ENCODE measurements around the gene INPP4B.

INPP4B gene

DNA sequence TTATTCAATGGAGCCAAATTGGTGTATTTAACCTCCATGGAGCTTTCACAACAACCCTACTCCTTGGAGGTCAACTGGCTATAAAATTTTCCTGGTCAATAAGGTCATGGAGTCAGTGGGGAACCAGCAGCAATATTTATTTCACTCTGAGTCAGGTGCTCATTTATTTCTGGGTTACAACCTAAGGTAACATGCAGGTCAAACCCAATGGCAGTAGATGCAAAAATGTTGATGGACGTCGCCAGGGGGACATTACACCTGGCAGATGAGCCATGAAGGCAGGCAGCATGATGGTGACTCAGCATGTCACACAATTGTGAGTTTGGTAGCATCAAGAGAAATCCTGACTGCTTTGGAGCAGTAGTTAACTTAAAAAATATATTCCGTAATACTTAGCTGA lies 695.6 kb downstream of the INPP4B start:
- no peaks in the 10 kb centered on the region for H3K4me1 ChIP-seq (ENCODE audit: insufficient read depth, poor library complexity, severe bottlenecking)
- TF ChIP-seq, protein P1, sequence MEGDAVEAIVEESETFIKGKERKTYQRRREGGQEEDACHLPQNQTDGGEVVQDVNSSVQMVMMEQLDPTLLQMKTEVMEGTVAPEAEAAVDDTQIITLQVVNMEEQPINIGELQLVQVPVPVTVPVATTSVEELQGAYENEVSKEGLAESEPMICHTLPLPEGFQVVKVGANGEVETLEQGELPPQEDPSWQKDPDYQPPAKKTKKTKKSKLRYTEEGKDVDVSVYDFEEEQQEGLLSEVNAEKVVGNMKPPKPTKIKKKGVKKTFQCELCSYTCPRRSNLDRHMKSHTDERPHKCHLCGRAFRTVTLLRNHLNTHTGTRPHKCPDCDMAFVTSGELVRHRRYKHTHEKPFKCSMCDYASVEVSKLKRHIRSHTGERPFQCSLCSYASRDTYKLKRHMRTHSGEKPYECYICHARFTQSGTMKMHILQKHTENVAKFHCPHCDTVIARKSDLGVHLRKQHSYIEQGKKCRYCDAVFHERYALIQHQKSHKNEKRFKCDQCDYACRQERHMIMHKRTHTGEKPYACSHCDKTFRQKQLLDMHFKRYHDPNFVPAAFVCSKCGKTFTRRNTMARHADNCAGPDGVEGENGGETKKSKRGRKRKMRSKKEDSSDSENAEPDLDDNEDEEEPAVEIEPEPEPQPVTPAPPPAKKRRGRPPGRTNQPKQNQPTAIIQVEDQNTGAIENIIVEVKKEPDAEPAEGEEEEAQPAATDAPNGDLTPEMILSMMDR (IDR thresholded peaks at IDR 0.05; ENCODE audit: poor library complexity, severe bottlenecking), result no peak
- DNase-seq (ENCODE audit: low spot score), result no peak
- H3K36me3 ChIP-seq (ENCODE audit: low read depth), result peaks cover 28% of the 10 kb centered on the region
- no peak overlapping the region for H3K27ac ChIP-seq (ENCODE audit: poor library complexity, severe bottlenecking)
- ATAC-seq (ENCODE audit: low read depth), result no peak
- H3K27me3 ChIP-seq (ENCODE audit: insufficient read depth, poor library complexity, severe bottlenecking), result no peaks in the 10 kb centered on the region
- H3K4me3 ChIP-seq (ENCODE audit: severe bottlenecking), result no peak overlapping the region
- no peaks in the 10 kb centered on the region for H3K9me3 ChIP-seq (ENCODE audit: severe bottlenecking)

DNA sequence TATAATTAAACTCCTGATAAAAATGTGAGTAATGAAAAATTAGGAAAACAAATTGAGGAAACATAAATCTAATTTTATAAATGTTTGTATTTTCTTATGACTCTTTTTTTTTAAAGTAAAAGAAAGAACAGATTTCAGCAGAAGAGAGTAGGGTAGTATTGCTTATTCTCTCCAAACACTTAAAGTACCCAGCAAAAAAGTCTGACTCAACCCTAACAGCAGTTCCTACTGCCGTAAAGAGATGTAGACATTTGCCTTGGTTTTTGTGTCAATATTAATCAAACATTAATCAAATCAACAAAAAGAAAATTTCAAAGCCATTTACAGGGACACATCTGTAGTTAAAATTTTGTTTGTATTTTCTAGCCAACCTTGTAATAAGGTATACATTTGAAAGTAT lies 701.3 kb downstream of the INPP4B start:
- no peak for ATAC-seq (ENCODE audit: low read depth)
- H3K4me3 ChIP-seq (ENCODE audit: severe bottlenecking), result no peak overlapping the region

DNA sequence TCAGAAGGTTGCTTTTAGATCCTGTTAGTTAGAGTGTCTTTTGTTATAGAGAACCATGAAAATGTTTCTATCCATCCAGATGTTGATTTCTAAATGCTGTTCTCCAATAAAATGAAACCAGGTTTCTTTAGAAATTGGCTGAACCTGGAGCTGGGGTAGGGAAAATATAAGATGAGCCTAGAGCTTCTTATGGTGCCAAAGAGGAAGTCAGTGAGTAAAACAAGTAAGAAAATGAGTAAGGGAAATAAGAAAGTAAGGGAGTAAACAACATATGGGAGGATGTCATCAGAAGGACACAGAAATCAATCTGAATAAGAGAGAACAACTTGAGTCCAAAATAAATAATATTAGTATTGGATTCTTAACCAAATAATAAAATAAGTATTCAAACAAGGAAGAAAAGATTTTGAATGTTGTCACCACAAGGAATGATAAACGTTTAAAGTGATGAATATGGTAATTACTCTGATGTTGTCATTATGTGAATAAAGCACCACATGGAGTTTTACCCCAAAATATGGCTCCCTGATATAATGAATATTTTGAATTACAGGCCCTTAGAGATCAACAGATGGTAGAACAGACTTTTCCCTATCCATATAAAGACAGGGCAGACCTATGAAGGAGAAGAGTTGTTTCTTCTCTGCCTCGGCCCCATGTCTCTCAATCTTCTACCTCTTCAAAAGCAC lies 703.6 kb downstream of the INPP4B start:
- H3K4me1 ChIP-seq (ENCODE audit: insufficient read depth, poor library complexity, severe bottlenecking), result peaks cover 17% of the 10 kb centered on the region
- ATAC-seq (ENCODE audit: low read depth) (no peak), DNase-seq (ENCODE audit: low spot score) (no peak)
- H3K9me3 ChIP-seq (ENCODE audit: severe bottlenecking), result no peaks in the 10 kb centered on the region
- H3K27me3 ChIP-seq (ENCODE audit: insufficient read depth, poor library complexity, severe bottlenecking), result no peaks in the 10 kb centered on the region
- peaks cover 46% of the 10 kb centered on the region for H3K36me3 ChIP-seq (ENCODE audit: low read depth)
- TF ChIP-seq, protein P1 (IDR thresholded peaks at IDR 0.05; ENCODE audit: poor library complexity, severe bottlenecking), result no peak
- no peak overlapping the region for H3K4me3 ChIP-seq (ENCODE audit: severe bottlenecking)
- H3K27ac ChIP-seq (ENCODE audit: poor library complexity, severe bottlenecking), result no peak overlapping the region

More for the DNA sequence above, 701.3 kb downstream of the INPP4B start:
- peaks cover 47% of the 10 kb centered on the region for H3K36me3 ChIP-seq (ENCODE audit: low read depth)
- H3K9me3 ChIP-seq (ENCODE audit: severe bottlenecking), result no peaks in the 10 kb centered on the region
- H3K4me1 ChIP-seq (ENCODE audit: insufficient read depth, poor library complexity, severe bottlenecking), result peaks cover 17% of the 10 kb centered on the region
- TF ChIP-seq, protein P1 (IDR thresholded peaks at IDR 0.05; ENCODE audit: poor library complexity, severe bottlenecking), result no peak
- H3K27me3 ChIP-seq (ENCODE audit: insufficient read depth, poor library complexity, severe bottlenecking), result no peaks in the 10 kb centered on the region
- DNase-seq (ENCODE audit: low spot score), result no peak
- H3K27ac ChIP-seq (ENCODE audit: poor library complexity, severe bottlenecking), result peak overlapping the region; percentile 47

DNA sequence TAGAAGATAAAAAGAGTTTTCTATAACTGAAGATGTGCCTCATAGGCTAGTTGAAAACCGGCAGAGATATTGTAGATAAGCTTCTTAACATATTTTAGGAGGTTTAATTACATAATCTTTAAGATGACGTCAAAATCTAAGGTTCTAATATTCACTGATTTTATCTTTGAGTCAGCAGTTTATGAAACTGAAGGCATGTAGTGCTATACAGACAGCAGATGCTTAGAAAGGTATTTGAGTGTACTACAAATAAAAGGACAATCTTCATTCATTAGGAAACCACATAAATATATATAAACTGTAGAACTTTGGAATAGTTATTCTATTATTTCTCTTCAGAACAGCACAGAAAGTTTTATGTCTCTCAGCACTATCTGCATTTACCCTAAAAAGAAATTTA lies 704.9 kb downstream of the INPP4B start:
- DNase-seq (ENCODE audit: low spot score) (no peak), ATAC-seq (ENCODE audit: low read depth) (no peak)
- Histone ChIP-seq H3K4me1 (ENCODE audit: insufficient read depth, poor library complexity, severe bottlenecking) (peaks cover 17% of the 10 kb centered on the region), H3K9me3 (ENCODE audit: severe bottlenecking) (no peaks in the 10 kb centered on the region), H3K36me3 (ENCODE audit: low read depth) (peaks cover 49% of the 10 kb centered on the region), H3K4me3 (ENCODE audit: severe bottlenecking) (no peak overlapping the region), H3K27ac (ENCODE audit: poor library complexity, severe bottlenecking) (no peak overlapping the region), H3K27me3 (ENCODE audit: insufficient read depth, poor library complexity, severe bottlenecking) (no peaks in the 10 kb centered on the region)
- TF ChIP-seq, protein P1 (IDR thresholded peaks at IDR 0.05; ENCODE audit: poor library complexity, severe bottlenecking), result no peak

DNA sequence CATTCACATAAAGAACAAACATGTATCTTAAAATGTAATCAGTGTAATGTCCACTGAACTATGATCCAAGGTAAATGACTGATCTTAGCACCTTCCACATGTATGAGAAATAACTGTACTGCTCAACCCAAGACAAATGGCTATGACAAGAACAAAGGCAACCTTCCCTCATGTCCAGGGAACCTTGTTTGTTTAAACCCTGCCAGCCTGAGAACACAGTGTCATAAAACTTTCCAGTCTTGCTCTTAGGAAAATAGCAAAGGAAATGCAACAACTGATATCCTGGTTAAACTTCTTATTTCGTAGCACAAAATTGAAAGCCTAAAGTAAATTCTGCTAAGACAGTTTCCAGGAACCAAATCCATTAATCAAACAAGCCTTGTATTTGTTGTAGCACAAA lies 715.4 kb downstream of the INPP4B start:
- H3K4me3 ChIP-seq (ENCODE audit: severe bottlenecking), result no peak overlapping the region
- ATAC-seq (ENCODE audit: low read depth), result no peak

More for the DNA sequence above, 715.4 kb downstream of the INPP4B start:
- H3K27me3 ChIP-seq (ENCODE audit: insufficient read depth, poor library complexity, severe bottlenecking), result no peaks in the 10 kb centered on the region
- no peak for DNase-seq (ENCODE audit: low spot score)
- no peaks in the 10 kb centered on the region for H3K4me1 ChIP-seq (ENCODE audit: insufficient read depth, poor library complexity, severe bottlenecking)
- TF ChIP-seq, protein P1 (IDR thresholded peaks at IDR 0.05; ENCODE audit: poor library complexity, severe bottlenecking), result no peak
- H3K27ac ChIP-seq (ENCODE audit: poor library complexity, severe bottlenecking), result peak overlapping the region; percentile 10
- H3K9me3 ChIP-seq (ENCODE audit: severe bottlenecking), result no peaks in the 10 kb centered on the region
- peaks cover 29% of the 10 kb centered on the region for H3K36me3 ChIP-seq (ENCODE audit: low read depth)

All from RWPE2 (cell line).